Astrocyte (in vitro differentiated cells and primary cell): ENCODE results near the gene LRCH2. TPM values are rescaled to one million over a fixed set of nuclear protein-coding genes. Genes with fewer than 3 reads are reported as not detected.

ENCODE experiments used
- DNase-seq: peaks from one replicate; pipeline ENCODE4 v3.0.0-alpha.2; 2010; ENCODE audit warnings: low read depth
- FAIRE-seq: peaks from 2 replicates; lab custom pipeline; 2011; peaks lifted over from hg19 to GRCh38; lab: Jason Lieb, UNC
- H2AFZ ChIP-seq: 2 replicates; pipeline ENCODE4 v1.6.0; 2012; ENCODE audit warnings: low read depth, low read length, inconsistent platforms
- H3K27ac ChIP-seq: 2 replicates; pipeline ENCODE4 v1.5.1; 2011; ENCODE audit warnings: low read depth, low read length, inconsistent platforms
- H3K27me3 ChIP-seq: 2 replicates; pipeline ENCODE4 v1.6.0; 2011; ENCODE audit warnings: low read length, inconsistent platforms; ENCODE audit not compliant: insufficient read depth
- H3K36me3 ChIP-seq: 2 replicates; pipeline ENCODE4 v1.5.1; 2011; ENCODE audit warnings: low read length, inconsistent platforms; ENCODE audit not compliant: insufficient read depth
- H3K4me1 ChIP-seq: 2 replicates; pipeline ENCODE4 v1.5.1; 2011; ENCODE audit warnings: low read length, inconsistent platforms; ENCODE audit not compliant: insufficient read depth
- H3K4me2 ChIP-seq: 2 replicates; pipeline ENCODE4 v1.6.0; 2012; ENCODE audit warnings: low read length, inconsistent platforms
- H3K4me3 ChIP-seq: 2 replicates; pipeline ENCODE4 v1.5.1; 2011; ENCODE audit warnings: low read depth, mild to moderate bottlenecking, low read length, inconsistent platforms; ENCODE audit not compliant: insufficient read depth
- H3K79me2 ChIP-seq: 2 replicates; pipeline ENCODE4 v1.6.0; 2012; ENCODE audit warnings: mild to moderate bottlenecking, low read length, inconsistent platforms; ENCODE audit not compliant: insufficient read depth
- H3K9ac ChIP-seq: 2 replicates; pipeline ENCODE4 v1.6.0; 2012; ENCODE audit warnings: mild to moderate bottlenecking, low read length, inconsistent platforms
- H3K9me3 ChIP-seq: 2 replicates; pipeline ENCODE4 v1.5.1; 2012; ENCODE audit warnings: low read depth, mild to moderate bottlenecking, low read length, inconsistent platforms; ENCODE audit not compliant: insufficient read depth
- H4K20me1 ChIP-seq: 2 replicates; pipeline ENCODE4 v1.6.0; 2012; ENCODE audit warnings: low read length, inconsistent platforms; ENCODE audit not compliant: insufficient read depth
- H3K27ac Mint-ChIP-seq: one replicate; pipeline ENCODE4 v1.8.0; 2021; ENCODE audit warnings: mild to moderate bottlenecking, mixed read lengths; ENCODE audit not compliant: unreplicated experiment
- H3K27me3 Mint-ChIP-seq: one replicate; pipeline ENCODE4 v1.8.0; 2021; ENCODE audit warnings: low read depth, mixed read lengths; ENCODE audit not compliant: unreplicated experiment
- H3K36me3 Mint-ChIP-seq: one replicate; pipeline ENCODE4 v1.8.0; 2021; ENCODE audit warnings: low read depth, mixed read lengths; ENCODE audit not compliant: unreplicated experiment
- H3K4me1 Mint-ChIP-seq: one replicate; pipeline ENCODE4 v1.8.0; 2021; ENCODE audit warnings: low read depth, mixed read lengths; ENCODE audit not compliant: unreplicated experiment
- H3K4me3 Mint-ChIP-seq: one replicate; pipeline ENCODE4 v1.8.0; 2021; ENCODE audit warnings: mild to moderate bottlenecking, moderate library complexity, mixed read lengths; ENCODE audit not compliant: unreplicated experiment
- H3K9me3 Mint-ChIP-seq: one replicate; pipeline ENCODE4 v1.8.0; 2021; ENCODE audit warnings: mild to moderate bottlenecking, mixed read lengths; ENCODE audit not compliant: unreplicated experiment
- EZH2 ChIP-seq: IDR thresholded peaks from 2 replicates; pipeline ENCODE4 v1.6.1; 2012; ENCODE audit warnings: mild to moderate bottlenecking, low read length, inconsistent platforms; ENCODE audit not compliant: insufficient read depth
- total RNA-seq: library from RNA; stranded (reverse); gene quantifications from 2 replicates; pipeline ENCODE4 v1.2.1, GENCODE V29; 2021
- TF ChIP-seq, protein P1 (sequence below): IDR thresholded peaks from 2 replicates; pipeline ENCODE4 v1.5.1; 2011; ENCODE audit warnings: low read depth, mild to moderate bottlenecking, inconsistent platforms, low read length, moderate library complexity; ENCODE audit not compliant: insufficient read depth

LRCH2 gene
- total RNA-seq, 1 donor from 2014 or later = 5.8 TPM

DNA sequence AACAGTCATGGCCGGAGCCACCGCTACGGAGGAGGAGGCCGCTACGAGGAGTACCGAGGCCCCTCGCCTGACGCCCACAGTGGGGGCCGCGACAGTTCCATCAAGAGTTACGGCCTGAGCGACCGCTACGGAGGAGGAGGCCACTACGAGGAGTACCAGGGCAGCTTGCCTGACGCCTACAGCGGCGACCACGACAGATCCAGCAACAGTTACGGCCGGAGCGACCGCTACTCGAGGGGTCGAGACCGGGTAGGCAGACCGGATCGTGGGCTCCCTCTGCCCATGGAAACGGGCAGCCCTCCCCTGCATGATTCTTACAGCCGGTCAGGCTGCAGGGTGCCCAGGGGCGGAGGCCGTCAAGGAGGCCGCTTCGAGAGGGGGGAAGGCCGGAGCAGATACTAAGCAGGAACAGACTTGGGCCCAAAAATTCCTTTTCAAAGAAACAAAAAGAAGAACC lies 41.6 kb downstream of the LRCH2 start:
- no peaks in the 10 kb centered on the region for H3K4me1 Mint-ChIP-seq
- H3K36me3 Mint-ChIP-seq = no peaks in the 10 kb centered on the region

DNA sequence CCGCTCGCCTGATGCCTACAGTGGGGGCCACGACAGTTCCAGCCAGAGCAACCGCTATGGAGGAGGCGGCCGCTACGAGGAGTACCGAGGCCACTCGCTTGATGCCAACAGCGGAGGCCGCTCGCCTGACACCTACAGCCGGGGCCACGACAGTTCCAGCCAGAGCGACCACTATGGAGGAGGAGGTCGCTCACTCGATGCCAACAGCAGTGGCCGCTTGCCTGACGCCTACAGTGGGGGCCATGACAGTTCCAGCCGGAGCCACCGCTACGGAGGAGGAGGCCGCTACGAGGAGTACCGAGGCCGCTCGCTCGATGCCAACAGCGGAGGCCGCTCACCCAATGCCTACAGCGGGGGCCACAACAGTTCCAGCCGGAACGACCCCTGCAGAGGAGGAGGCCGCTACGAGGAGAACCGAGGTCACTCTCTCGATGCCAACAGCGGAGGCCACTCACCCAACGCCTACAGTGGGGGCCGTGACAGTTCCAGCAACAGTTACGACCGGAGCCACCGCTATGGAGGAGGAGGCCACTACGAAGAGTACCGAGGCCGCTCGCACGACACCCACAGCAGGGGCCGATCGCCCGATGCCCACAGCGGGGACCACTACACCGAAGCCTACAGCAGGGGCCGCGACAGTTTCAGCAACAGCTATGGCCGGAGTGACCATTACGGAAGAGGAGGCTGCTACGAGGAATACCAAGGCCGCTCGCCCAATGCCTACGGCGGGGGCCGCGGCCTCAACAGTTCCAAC lies 42.2 kb downstream of the LRCH2 start:
- TF ChIP-seq, protein P1, sequence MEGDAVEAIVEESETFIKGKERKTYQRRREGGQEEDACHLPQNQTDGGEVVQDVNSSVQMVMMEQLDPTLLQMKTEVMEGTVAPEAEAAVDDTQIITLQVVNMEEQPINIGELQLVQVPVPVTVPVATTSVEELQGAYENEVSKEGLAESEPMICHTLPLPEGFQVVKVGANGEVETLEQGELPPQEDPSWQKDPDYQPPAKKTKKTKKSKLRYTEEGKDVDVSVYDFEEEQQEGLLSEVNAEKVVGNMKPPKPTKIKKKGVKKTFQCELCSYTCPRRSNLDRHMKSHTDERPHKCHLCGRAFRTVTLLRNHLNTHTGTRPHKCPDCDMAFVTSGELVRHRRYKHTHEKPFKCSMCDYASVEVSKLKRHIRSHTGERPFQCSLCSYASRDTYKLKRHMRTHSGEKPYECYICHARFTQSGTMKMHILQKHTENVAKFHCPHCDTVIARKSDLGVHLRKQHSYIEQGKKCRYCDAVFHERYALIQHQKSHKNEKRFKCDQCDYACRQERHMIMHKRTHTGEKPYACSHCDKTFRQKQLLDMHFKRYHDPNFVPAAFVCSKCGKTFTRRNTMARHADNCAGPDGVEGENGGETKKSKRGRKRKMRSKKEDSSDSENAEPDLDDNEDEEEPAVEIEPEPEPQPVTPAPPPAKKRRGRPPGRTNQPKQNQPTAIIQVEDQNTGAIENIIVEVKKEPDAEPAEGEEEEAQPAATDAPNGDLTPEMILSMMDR = no peak
- TF ChIP-seq EZH2 = no peak
- H3K79me2 ChIP-seq = peaks cover 3% of the 10 kb centered on the region
- H3K4me3 Mint-ChIP-seq = no peak overlapping the region
- H2AFZ ChIP-seq = no peak overlapping the region
- H3K4me3 ChIP-seq = no peak overlapping the region
- H3K9me3 Mint-ChIP-seq = no peaks in the 10 kb centered on the region
- H3K27me3 ChIP-seq = no peaks in the 10 kb centered on the region
- no peak overlapping the region for H3K27ac Mint-ChIP-seq
- H3K4me1 Mint-ChIP-seq = no peaks in the 10 kb centered on the region
- no peak overlapping the region for H3K27ac ChIP-seq
- H3K36me3 ChIP-seq = no peaks in the 10 kb centered on the region
- no peak overlapping the region for H3K9ac ChIP-seq
- no peaks in the 10 kb centered on the region for H3K4me1 ChIP-seq
- FAIRE-seq (no peak), DNase-seq (no peak)
- H3K9me3 ChIP-seq = no peaks in the 10 kb centered on the region
- H3K27me3 Mint-ChIP-seq = no peaks in the 10 kb centered on the region
- H3K36me3 Mint-ChIP-seq = no peaks in the 10 kb centered on the region
- H4K20me1 ChIP-seq = peaks cover 6% of the 10 kb centered on the region
- H3K4me2 ChIP-seq = no peak overlapping the region

More for the DNA sequence above, 41.6 kb downstream of the LRCH2 start:
- Mint-ChIP-seq H3K4me3 (no peak overlapping the region), H3K27ac (no peak overlapping the region), H3K27me3 (no peaks in the 10 kb centered on the region), H3K9me3 (no peaks in the 10 kb centered on the region)
- no peak overlapping the region for H3K4me2 ChIP-seq
- no peak for DNase-seq
- no peak overlapping the region for H3K4me3 ChIP-seq
- no peak overlapping the region for H2AFZ ChIP-seq
- peaks cover 6% of the 10 kb centered on the region for H4K20me1 ChIP-seq
- no peak overlapping the region for H3K9ac ChIP-seq
- no peaks in the 10 kb centered on the region for H3K36me3 ChIP-seq
- peaks cover 4% of the 10 kb centered on the region for H3K79me2 ChIP-seq
- no peak for FAIRE-seq
- no peaks in the 10 kb centered on the region for H3K27me3 ChIP-seq
- H3K9me3 ChIP-seq = no peaks in the 10 kb centered on the region
- no peak for TF ChIP-seq EZH2
- TF ChIP-seq, protein P1 = no peak
- H3K27ac ChIP-seq = no peak overlapping the region
- H3K4me1 ChIP-seq = no peaks in the 10 kb centered on the region
